BJ (cell line): ENCODE results near the gene CDC23. TPM values are rescaled to one million over a fixed set of nuclear protein-coding genes. Genes with fewer than 3 reads are reported as not detected.
"Not testable (repeated sequence)": the region's sequence is repeated elsewhere in the genome, so short reads cannot be mapped to it uniquely, and the experiment has no call there.

Experiments used
- CTCF ChIA-PET: fragments of 350-600 bp; formaldehyde crosslinking; extraction: SDS; loops from one replicate; lab custom pipeline; 2021; ENCODE audit warnings: antibody characterized with exemption, inconsistent platforms; lab: Yijun Ruan, JAX
- POLR2A ChIA-PET: fragments of 300-600 bp; sonication (Branson Sonifier 250); formaldehyde crosslinking; extraction: SDS; loops from one replicate; lab custom pipeline; 2021; ENCODE audit warnings: antibody characterized with exemption; lab: Charles Lee
- DNase-seq: peaks from one replicate; pipeline ENCODE4 v3.0.0-alpha.2; 2011; ENCODE audit warnings: low read depth
- H3K27me3 ChIP-seq: 2 replicates; pipeline ENCODE4 v1.6.0; 2011; ENCODE audit warnings: low read length; ENCODE audit not compliant: control insufficient read depth, insufficient read depth
- H3K36me3 ChIP-seq: 2 replicates; pipeline ENCODE4 v1.5.1; 2011; ENCODE audit warnings: low read length; ENCODE audit not compliant: control insufficient read depth, insufficient read depth
- H3K4me3 ChIP-seq: 2 replicates; pipeline ENCODE4 v1.5.1; 2011; ENCODE audit warnings: low read depth, mild to moderate bottlenecking, control low read depth, low read length
- polyA minus RNA-seq: library from RNA; depleted of rRNA, polyadenylated mRNA; stranded (reverse); fragments of >200 nt; gene quantifications from 2 replicates; pipeline ENCODE4 v1.2.3, GENCODE V29; 2011; rRNA and poly(A)+ RNA removed
- polyA plus RNA-seq: library from polyadenylated mRNA; depleted of rRNA; stranded (reverse); fragments of >200 nt; gene quantifications from 2 replicates; pipeline ENCODE4 v1.2.3, GENCODE V29; 2011; rRNA removed
- TF ChIP-seq, protein P1 (sequence below): IDR thresholded peaks from 2 replicates; pipeline ENCODE4 v1.5.1; 2011; ENCODE audit warnings: low read depth, mild to moderate bottlenecking, control low read depth, inconsistent platforms, low read length, moderate library complexity; ENCODE audit not compliant: insufficient read depth

Gene CDC23, protein sequence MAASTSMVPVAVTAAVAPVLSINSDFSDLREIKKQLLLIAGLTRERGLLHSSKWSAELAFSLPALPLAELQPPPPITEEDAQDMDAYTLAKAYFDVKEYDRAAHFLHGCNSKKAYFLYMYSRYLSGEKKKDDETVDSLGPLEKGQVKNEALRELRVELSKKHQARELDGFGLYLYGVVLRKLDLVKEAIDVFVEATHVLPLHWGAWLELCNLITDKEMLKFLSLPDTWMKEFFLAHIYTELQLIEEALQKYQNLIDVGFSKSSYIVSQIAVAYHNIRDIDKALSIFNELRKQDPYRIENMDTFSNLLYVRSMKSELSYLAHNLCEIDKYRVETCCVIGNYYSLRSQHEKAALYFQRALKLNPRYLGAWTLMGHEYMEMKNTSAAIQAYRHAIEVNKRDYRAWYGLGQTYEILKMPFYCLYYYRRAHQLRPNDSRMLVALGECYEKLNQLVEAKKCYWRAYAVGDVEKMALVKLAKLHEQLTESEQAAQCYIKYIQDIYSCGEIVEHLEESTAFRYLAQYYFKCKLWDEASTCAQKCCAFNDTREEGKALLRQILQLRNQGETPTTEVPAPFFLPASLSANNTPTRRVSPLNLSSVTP
- polyA plus RNA-seq (20.9 and 38.3 TPM in 2 replicates), polyA minus RNA-seq (13.6 and 15.6 TPM in 2 replicates)

DNA sequence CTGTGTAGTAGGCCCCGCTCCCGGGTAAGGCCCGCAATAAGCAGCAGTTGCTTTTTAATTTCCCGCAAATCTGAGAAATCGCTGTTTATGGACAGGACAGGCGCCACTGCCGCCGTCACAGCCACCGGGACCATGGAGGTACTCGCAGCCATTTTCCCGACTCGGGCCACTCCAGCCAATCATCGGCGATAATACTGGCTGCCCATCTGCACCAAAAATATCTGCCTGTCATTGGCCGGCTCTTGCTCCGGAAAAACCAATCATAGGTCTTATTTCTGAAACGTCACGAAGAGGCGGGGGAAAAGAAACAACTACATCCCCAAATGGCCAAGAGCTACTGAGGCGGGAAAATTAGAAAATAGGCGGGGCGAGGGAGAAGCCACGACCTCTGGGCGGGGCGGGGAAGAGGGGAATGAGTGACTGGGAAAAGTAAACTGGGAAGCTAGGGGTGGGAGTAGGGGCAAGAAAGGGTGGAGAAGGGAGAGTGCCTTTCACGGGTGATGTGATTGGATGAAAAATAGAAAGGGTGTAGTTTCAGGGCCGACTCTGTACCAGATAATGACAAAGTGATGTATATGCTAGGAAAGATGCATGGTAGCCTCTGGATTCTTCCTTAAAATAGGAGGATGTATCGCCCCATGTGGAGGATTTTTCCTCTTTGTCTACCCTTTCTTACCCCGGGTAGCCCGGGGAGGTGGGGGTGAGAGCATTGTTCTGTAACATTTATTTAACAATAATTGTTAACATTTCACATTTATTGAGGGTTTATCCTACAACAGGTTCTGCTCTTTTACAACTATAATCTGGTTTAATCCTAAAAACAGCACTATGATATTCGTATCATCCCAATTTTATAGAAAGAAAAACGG is at the start of gene CDC23:
Gene CDC23, minus strand, starts transcription at position 163 of the 869 bp plus-strand sequence. Its CDS starts 11 bp downstream, at position 152.
- H3K36me3 ChIP-seq, result peaks cover 3% of the 10 kb centered on the region
- ChIA-PET CTCF (interaction anchor here (0.7 to 2.8 kb wide), 3 partner anchors 10 to 140 kb away, joined by 3 to 15 read pairs (median 3); no protein-coding TSS in a partner anchor), POLR2A (interaction anchor here (0.6 kb wide), 1 partner anchor 12 kb away, joined by 3 read pairs; no protein-coding TSS in a partner anchor)
- H3K4me3 ChIP-seq, result peak within 1 kb of the TSS; percentile 96
- H3K27me3 ChIP-seq, result no peaks in the 10 kb centered on the region
- DNase-seq, result peak; percentile 97
- TF ChIP-seq, protein P1, sequence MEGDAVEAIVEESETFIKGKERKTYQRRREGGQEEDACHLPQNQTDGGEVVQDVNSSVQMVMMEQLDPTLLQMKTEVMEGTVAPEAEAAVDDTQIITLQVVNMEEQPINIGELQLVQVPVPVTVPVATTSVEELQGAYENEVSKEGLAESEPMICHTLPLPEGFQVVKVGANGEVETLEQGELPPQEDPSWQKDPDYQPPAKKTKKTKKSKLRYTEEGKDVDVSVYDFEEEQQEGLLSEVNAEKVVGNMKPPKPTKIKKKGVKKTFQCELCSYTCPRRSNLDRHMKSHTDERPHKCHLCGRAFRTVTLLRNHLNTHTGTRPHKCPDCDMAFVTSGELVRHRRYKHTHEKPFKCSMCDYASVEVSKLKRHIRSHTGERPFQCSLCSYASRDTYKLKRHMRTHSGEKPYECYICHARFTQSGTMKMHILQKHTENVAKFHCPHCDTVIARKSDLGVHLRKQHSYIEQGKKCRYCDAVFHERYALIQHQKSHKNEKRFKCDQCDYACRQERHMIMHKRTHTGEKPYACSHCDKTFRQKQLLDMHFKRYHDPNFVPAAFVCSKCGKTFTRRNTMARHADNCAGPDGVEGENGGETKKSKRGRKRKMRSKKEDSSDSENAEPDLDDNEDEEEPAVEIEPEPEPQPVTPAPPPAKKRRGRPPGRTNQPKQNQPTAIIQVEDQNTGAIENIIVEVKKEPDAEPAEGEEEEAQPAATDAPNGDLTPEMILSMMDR, result no peak

DNA sequence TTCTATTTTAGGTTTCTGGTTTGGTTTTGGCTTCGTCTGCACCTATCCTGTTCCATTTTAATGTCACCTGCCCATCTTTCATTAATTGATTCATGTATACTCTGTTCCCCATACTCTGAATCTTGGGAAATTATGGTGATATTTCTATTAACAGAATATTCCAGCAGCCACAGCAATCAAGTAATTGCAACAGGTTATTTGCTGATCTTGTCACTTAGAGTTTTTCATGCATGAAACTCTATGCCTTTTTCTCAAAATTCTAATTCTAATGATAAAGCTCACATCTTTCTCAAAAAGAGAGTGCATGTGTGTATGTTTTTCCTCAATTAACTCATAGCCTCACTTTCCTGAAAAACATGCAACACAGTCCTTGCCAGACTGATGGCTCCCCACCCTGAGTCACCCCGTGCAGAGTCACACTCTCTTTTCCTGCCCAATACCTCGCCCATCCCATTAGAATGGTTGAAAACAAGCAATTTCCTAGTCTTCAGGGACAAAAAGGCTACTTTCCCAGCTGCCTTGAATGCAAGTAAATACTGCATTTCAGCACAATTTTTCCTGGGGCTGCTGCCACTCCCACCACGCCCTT is 45.7 kb upstream of the CDC23 start:
- DNase-seq, result no peak
- ChIA-PET CTCF (no interaction called here), POLR2A (no interaction called here)
- Histone ChIP-seq H3K27me3 (peaks cover 7% of the 10 kb centered on the region), H3K36me3 (no peaks in the 10 kb centered on the region), H3K4me3 (no peak overlapping the region)
- TF ChIP-seq, protein P1, result no peak

DNA sequence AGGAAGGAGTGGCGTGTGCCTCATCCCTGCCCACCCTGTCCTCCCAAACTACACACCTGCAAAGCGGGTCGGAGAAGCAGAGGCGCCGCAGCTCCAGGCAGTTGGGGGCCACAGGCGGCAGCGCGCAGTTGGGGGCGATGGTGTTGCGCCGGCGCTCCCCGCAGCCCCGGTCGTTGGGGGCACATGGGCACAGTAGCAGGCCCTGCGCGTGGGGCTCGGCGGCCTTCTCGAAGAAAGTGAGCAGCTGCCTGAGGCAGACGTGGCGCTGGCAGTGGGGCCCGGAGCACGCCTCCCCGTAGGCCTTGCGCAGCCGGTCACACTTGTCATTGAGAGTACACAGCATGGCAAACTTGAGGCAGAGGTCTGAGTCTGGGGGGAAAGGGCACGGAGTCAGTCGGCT is 44.5 kb upstream of the CDC23 start:
- Histone ChIP-seq H3K36me3 (no peaks in the 10 kb centered on the region), H3K27me3 (peaks cover 12% of the 10 kb centered on the region), H3K4me3 (no peak overlapping the region)
- DNase-seq, result no peak
- ChIA-PET CTCF (interaction anchor here (0.6 kb wide), 1 partner anchor 459 kb away, joined by 3 read pairs; no protein-coding TSS in a partner anchor), POLR2A (no interaction called here)
- TF ChIP-seq, protein P1, result no peak

DNA sequence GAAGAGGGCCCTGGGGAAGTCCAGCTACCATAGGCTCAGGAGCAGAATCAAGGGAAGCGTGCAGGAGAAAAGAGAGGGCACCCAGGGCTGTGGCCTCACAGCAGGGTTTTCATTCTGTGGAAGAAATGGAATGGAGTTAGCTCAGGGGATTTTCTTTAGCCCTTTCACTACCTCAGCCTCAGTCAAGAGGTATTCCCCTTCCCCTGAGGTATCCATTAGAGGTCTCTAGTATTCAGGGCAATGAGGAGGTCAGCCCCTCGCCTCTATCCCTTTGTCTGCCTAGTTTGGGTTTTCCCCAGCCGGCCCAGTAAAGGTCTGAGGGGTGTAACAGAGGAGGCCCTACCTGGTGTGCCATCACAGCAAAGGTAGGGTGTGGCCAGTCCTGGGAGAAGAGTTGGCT is 39.8 kb upstream of the CDC23 start:
- TF ChIP-seq, protein P1, result no peak
- CTCF ChIA-PET, result interaction anchor here (1.2 to 1.4 kb wide), 2 partner anchors 11 to 29 kb away, joined by 3 to 4 read pairs; no protein-coding TSS in a partner anchor

DNA sequence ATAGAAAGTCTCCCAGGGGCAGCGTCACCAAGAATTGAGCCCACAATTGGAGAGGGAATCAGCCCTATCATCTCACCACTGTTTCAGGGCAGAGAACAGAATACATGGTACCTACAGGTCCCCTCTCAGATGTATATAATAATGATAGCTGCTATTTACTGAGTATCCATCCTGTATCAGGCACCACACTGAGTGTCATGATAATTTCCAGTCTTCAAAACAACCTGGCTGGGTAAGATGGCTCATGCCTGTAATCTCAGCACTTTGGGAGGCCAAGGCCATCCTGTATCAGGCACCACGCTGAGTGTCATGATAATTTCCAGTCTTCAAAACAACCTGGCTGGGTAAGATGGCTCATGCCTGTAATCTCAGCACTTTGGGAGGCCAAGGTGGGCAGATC is 34.7 kb upstream of the CDC23 start:
- H3K36me3 ChIP-seq, H3K4me3 ChIP-seq, DNase-seq, POLR2A ChIA-PET: not testable (repeated sequence)
- CTCF ChIA-PET, result interaction anchor here (0.8 kb wide), 1 partner anchor 141 kb away, joined by 3 read pairs; no protein-coding TSS in a partner anchor
- peaks cover 12% of the 10 kb centered on the region; the same call in 1 of the 2 replicates for H3K27me3 ChIP-seq

More for the DNA sequence above, 39.8 kb upstream of the CDC23 start:
- POLR2A ChIA-PET, result no interaction called here
- H3K4me3 ChIP-seq, result no peak overlapping the region
- DNase-seq, result no peak
- H3K36me3 ChIP-seq, result no peaks in the 10 kb centered on the region
- peaks cover 11% of the 10 kb centered on the region; the same call in 1 of the 2 replicates for H3K27me3 ChIP-seq
